ENCODE results near the gene NPHP1.
"Not testable (repeated sequence)": the region's sequence is repeated elsewhere in the genome, so short reads cannot be mapped to it uniquely, and the experiment has no call there.

Gene NPHP1

GRCh38 chr2:110097506-110098220, 107.2 kb downstream of the NPHP1 start:
- H3K4me1 ChIP-seq (ENCODE audit: control insufficient read depth, insufficient read depth, low read length), result no peaks in the 10 kb centered on the region
- no peaks in the 10 kb centered on the region for H3K9me3 ChIP-seq (ENCODE audit: control insufficient read depth, insufficient read depth, low read length)
- no peaks in the 10 kb centered on the region for H3K36me3 ChIP-seq (ENCODE audit: control insufficient read depth, insufficient read depth, low read length)
- no peaks in the 10 kb centered on the region for H3K27me3 ChIP-seq (ENCODE audit: control insufficient read depth, insufficient read depth, low read length)
- H3K4me3 ChIP-seq (ENCODE audit: low read depth, low read length), result no peak overlapping the region
- no peak overlapping the region for H3K9ac ChIP-seq (ENCODE audit: low read depth, low read length)

- H3K9me3 ChIP-seq (ENCODE audit: control insufficient read depth, insufficient read depth, low read length), result no peaks in the 10 kb centered on the region
- no peaks in the 10 kb centered on the region for H3K4me1 ChIP-seq (ENCODE audit: control insufficient read depth, insufficient read depth, low read length)
- no peak overlapping the region for H3K4me3 ChIP-seq (ENCODE audit: low read depth, low read length)
- no peaks in the 10 kb centered on the region for H3K36me3 ChIP-seq (ENCODE audit: control insufficient read depth, insufficient read depth, low read length)
- H3K9ac ChIP-seq (ENCODE audit: low read depth, low read length), result no peak overlapping the region
- no peaks in the 10 kb centered on the region for H3K27me3 ChIP-seq (ENCODE audit: control insufficient read depth, insufficient read depth, low read length)
Measured at GRCh38 chr2:110095994-110096633, 108.7 kb downstream of the NPHP1 start.

DNA sequence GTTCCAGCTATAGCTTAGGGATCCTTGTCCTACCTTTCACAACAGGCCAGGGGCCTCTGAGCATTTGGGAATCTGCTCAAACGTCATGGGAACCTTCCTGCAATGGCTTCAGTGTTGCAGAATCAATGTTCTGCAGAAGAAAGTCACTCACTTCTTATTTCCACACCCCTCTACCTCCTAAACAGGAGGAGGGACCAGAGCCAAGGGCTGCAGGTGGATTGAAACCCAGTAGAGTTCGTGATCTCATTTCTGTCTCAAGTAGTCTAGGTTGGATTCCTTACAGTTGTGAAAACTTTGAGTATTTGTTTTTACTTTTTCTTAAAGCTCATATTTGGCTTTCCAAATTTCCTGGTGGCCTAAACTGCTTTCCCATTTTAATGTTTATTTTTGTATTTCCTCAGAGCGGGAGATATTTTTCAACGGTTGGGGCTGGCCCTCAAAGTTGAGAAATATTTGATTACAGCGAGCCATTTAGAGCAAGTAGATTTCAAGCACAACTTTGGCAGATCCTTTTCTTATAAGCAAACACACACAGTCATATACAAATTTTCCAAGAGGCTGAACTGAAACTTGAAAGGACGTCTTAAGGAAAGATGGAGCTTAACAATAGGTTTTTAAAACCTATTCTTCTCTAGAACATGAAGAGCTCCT, 109.8 kb downstream of the NPHP1 start:
- not testable (repeated sequence) for H3K4me1 ChIP-seq (ENCODE audit: control insufficient read depth, insufficient read depth, low read length); H3K27me3 ChIP-seq (ENCODE audit: control insufficient read depth, insufficient read depth, low read length); H3K36me3 ChIP-seq (ENCODE audit: control insufficient read depth, insufficient read depth, low read length)

DNA sequence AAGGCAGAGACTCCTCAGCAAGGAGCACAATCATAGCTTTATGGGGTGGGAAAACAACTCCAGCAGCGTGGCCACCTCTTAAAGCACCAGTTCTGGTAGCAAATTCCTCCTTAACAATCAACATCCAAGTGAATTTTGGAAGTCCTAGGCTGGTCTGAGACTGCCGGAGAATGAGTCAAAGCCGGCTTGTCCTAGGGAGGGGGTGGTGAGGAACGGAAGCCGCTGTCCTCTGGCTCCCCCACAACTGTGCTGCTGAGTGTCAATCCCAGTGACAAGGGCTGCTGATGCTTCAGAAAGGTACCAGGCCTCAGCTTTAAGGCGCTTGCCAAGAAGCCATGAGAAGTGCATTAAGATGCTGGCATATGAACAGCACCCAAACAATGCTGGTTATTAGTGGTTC, 110.9 kb downstream of the NPHP1 start:
- H3K9ac ChIP-seq (ENCODE audit: low read depth, low read length); H3K4me1 ChIP-seq (ENCODE audit: control insufficient read depth, insufficient read depth, low read length); H3K27me3 ChIP-seq (ENCODE audit: control insufficient read depth, insufficient read depth, low read length); H3K36me3 ChIP-seq (ENCODE audit: control insufficient read depth, insufficient read depth, low read length); H3K9me3 ChIP-seq (ENCODE audit: control insufficient read depth, insufficient read depth, low read length); H3K4me3 ChIP-seq (ENCODE audit: low read depth, low read length): not testable (repeated sequence)

More for the DNA sequence above, 109.8 kb downstream of the NPHP1 start:
- not testable (repeated sequence) for H3K4me3 ChIP-seq (ENCODE audit: low read depth, low read length); H3K9me3 ChIP-seq (ENCODE audit: control insufficient read depth, insufficient read depth, low read length); H3K9ac ChIP-seq (ENCODE audit: low read depth, low read length)

DNA sequence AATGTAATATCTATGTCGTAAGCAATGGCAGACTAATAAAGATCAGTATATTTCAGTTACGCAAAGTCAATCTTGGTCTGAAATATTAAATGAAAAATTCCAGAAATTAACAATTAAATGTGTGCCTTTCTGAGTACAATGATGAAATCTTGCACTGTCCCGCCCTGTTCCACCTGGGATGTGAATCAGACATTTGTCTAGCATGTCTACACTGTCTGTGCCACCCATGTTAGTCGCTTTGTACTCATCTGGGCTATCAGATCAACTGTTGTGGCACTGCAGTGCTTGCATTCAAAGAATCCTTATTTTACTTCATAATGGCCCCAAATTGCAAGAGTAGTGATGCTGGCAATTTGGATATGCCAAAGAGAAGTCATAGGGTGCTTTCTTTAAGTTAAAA, 114.6 kb downstream of the NPHP1 start:
- not testable (repeated sequence) for H3K27me3 ChIP-seq (ENCODE audit: control insufficient read depth, insufficient read depth, low read length); H3K9ac ChIP-seq (ENCODE audit: low read depth, low read length); H3K4me1 ChIP-seq (ENCODE audit: control insufficient read depth, insufficient read depth, low read length); H3K9me3 ChIP-seq (ENCODE audit: control insufficient read depth, insufficient read depth, low read length); H3K4me3 ChIP-seq (ENCODE audit: low read depth, low read length); H3K36me3 ChIP-seq (ENCODE audit: control insufficient read depth, insufficient read depth, low read length)

DNA sequence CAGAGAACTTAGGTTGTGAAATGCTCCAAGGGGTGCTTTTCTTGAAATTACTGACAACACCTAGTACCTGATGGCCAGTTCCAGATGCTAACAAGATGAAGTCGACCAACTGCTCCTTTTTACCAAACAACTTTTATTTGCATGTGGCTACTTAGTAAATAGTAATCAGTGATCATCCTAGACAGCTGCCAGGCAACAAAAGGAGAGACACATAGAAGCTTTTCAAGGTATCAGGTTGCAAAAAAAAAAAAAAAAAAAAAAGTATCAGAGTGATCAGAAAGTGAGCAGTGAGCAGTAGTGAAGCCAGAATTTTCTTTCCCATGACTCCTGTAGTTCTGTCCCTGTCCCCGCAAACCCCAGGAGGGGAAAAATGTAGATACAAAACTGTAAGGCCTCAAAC, 121.1 kb downstream of the NPHP1 start:
- H3K4me1 ChIP-seq (ENCODE audit: control insufficient read depth, insufficient read depth, low read length); H3K36me3 ChIP-seq (ENCODE audit: control insufficient read depth, insufficient read depth, low read length); H3K9ac ChIP-seq (ENCODE audit: low read depth, low read length); H3K9me3 ChIP-seq (ENCODE audit: control insufficient read depth, insufficient read depth, low read length); H3K4me3 ChIP-seq (ENCODE audit: low read depth, low read length); H3K27me3 ChIP-seq (ENCODE audit: control insufficient read depth, insufficient read depth, low read length): not testable (repeated sequence)

GRCh38 chr2:110083162-110083561, 121.7 kb downstream of the NPHP1 start:
- H3K27me3 ChIP-seq (ENCODE audit: control insufficient read depth, insufficient read depth, low read length); H3K36me3 ChIP-seq (ENCODE audit: control insufficient read depth, insufficient read depth, low read length); H3K4me3 ChIP-seq (ENCODE audit: low read depth, low read length); H3K9me3 ChIP-seq (ENCODE audit: control insufficient read depth, insufficient read depth, low read length); H3K4me1 ChIP-seq (ENCODE audit: control insufficient read depth, insufficient read depth, low read length); H3K9ac ChIP-seq (ENCODE audit: low read depth, low read length): not testable (repeated sequence)

DNA sequence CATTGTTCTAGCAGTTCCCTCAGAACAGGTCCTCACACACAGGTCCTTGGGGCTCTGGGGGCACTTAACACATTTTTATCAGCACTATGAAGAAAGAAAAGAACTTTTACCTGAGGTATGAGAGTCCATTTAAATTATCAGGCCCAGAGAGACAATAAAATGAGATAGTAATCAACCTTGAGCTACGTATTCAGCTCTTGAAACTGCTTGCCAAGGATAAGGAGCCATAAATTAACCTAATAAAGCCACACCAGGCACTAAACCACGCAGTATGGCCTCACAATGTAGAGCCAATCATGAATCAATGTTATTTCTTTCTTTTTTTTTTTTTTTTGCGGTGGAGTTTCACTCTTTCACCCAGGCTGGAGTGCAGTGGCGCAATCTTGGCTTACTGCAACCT, 126.7 kb downstream of the NPHP1 start:
- H3K27me3 ChIP-seq (ENCODE audit: control insufficient read depth, insufficient read depth, low read length); H3K4me3 ChIP-seq (ENCODE audit: low read depth, low read length); H3K9ac ChIP-seq (ENCODE audit: low read depth, low read length); H3K9me3 ChIP-seq (ENCODE audit: control insufficient read depth, insufficient read depth, low read length); H3K36me3 ChIP-seq (ENCODE audit: control insufficient read depth, insufficient read depth, low read length); H3K4me1 ChIP-seq (ENCODE audit: control insufficient read depth, insufficient read depth, low read length): not testable (repeated sequence)

DNA sequence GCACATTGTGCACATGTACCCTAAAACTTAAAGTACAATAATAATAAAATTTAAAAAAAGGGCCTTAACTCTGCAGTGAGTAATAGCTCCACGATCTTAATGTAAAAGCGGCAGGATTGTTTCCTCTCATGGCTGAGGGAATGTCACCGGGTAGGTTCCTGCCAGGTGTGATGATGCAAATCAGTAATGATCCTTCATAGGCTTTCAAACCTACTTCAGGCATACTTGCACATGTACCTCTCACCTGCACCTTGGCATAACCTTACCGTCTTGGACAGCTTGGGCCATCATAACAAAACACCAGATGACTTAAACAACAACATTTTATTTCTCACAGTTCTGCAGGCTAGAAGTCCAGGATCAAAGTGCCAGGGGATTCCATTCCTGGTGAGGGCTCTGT, 128.9 kb downstream of the NPHP1 start:
- H3K4me3 ChIP-seq (ENCODE audit: low read depth, low read length); H3K9ac ChIP-seq (ENCODE audit: low read depth, low read length); H3K27me3 ChIP-seq (ENCODE audit: control insufficient read depth, insufficient read depth, low read length); H3K4me1 ChIP-seq (ENCODE audit: control insufficient read depth, insufficient read depth, low read length); H3K9me3 ChIP-seq (ENCODE audit: control insufficient read depth, insufficient read depth, low read length); H3K36me3 ChIP-seq (ENCODE audit: control insufficient read depth, insufficient read depth, low read length): not testable (repeated sequence)

Data from iPS-15b (cell line).